ENCODE measurements around the gene OBSCN. TPM values are rescaled to one million over a fixed set of nuclear protein-coding genes. Genes with fewer than 3 reads are reported as not detected.
A peak's percentile ranks its signal among the peaks of the same experiment; 100 is the strongest.

Gene OBSCN
- total and polyA plus RNA-seq, 11 donors, result 155 to 524 (median 354) TPM

DNA sequence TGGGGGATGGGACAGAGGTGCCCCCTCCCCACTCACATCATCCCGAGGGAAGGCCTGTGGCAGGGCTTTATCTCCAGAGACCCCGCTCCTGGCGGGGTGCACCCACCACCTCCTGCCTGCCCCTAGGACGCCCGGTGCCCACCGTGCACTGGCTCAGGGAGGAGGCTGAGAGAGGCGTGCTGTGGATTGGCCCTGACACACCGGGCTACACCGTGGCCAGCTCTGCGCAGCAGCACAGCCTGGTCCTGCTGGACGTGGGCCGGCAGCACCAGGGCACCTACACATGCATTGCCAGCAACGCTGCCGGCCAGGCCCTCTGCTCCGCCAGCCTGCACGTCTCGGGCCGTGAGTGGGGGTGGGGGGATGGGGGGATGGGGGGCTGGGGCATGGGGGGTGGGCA lies 127.1 kb downstream of the OBSCN start:
- TF ChIP-seq, protein P1, sequence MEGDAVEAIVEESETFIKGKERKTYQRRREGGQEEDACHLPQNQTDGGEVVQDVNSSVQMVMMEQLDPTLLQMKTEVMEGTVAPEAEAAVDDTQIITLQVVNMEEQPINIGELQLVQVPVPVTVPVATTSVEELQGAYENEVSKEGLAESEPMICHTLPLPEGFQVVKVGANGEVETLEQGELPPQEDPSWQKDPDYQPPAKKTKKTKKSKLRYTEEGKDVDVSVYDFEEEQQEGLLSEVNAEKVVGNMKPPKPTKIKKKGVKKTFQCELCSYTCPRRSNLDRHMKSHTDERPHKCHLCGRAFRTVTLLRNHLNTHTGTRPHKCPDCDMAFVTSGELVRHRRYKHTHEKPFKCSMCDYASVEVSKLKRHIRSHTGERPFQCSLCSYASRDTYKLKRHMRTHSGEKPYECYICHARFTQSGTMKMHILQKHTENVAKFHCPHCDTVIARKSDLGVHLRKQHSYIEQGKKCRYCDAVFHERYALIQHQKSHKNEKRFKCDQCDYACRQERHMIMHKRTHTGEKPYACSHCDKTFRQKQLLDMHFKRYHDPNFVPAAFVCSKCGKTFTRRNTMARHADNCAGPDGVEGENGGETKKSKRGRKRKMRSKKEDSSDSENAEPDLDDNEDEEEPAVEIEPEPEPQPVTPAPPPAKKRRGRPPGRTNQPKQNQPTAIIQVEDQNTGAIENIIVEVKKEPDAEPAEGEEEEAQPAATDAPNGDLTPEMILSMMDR (IDR thresholded peaks at IDR 0.05), result no peak
- TF ChIP-seq POLR2A (IDR thresholded peaks at IDR 0.05), result no peak
- ATAC-seq (no peak), DNase-seq (peak in 3 of 5 donors; percentile 12 to 58 (median 19))
- no peaks in the 10 kb centered on the region for H3K9me3 ChIP-seq
- no peak overlapping the region for H3K27ac ChIP-seq
- H3K4me1 ChIP-seq, result peaks cover 0 to 4% (median 0%) of the 10 kb centered on the region in 12 donors
- WGBS, 4 donors, result 83 to 92% (median 87%) methylated on average over 14 to 18 of the region's 18 CpGs; no CpG with 5 or more reads in 1 of the 4 donors
- no peak overlapping the region for H3K4me3 ChIP-seq
- H3K36me3 ChIP-seq, result peaks cover 0 to 91% (median 53%) of the 10 kb centered on the region in 9 donors
- H3K27me3 ChIP-seq, result no peaks in the 10 kb centered on the region
- intact Hi-C loops (cut with DNase I), result no loop called here

DNA sequence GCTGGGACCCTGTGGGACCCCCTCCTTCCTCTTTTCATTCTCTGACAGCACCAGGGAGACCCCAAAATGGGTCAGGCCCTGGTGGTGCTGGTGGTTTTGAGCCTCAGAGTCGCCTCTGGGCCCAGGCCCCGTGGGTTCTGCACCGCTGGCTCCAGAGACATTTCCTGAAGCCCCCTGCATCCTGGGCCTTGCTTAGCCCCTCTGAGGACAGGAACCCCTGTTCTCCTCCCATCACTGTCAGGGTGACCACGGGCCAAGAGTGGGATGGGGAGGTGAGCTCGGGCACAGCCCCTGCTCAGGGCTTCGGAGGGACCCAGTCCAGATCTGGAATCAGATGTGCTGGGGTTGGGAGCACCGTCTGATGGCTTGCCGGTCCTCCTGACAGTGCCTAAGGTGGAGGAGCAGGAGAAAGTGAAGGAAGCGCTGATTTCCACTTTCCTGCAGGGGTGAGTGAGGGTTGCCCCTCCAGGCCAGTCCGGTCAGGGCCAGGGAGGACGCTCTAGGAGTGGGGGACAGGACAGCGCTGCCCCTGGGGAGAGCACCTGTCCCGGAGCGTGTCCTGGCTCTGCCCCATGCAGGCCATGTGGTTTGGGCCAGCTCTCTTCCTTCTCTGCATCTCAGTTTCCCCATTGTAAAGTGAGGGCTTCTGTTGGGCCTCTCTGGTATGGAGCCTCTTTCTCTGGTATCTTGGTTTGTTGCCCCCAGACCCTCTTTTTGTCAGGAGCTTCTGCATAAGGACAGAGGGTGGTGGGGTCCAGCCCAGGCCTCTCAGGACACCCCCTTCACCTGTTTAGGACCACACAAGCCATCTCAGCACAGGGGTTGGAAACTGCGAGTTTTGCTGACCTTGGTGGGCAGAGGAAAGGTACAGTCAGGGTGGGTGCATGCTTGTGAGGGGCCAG lies 127.8 kb downstream of the OBSCN start:
- Histone ChIP-seq H3K4me1 (no peaks in the 10 kb centered on the region), H3K4me3 (no peak overlapping the region), H3K9me3 (no peaks in the 10 kb centered on the region), H3K36me3 (peaks cover 0 to 94% (median 58%) of the 10 kb centered on the region in 9 donors), H3K27me3 (no peaks in the 10 kb centered on the region), H3K27ac (no peak overlapping the region)
- no peak for ATAC-seq
- DNase-seq, result peak in 4 of 5 donors; percentile 4 to 39 (median 12)
- intact Hi-C loops (cut with DNase I), result no loop called here
- WGBS, 4 donors, result 77 to 86% (median 83%) methylated on average over 1 to 15 of the region's 15 CpGs
- no peak for TF ChIP-seq POLR2A (IDR thresholded peaks at IDR 0.05)

DNA sequence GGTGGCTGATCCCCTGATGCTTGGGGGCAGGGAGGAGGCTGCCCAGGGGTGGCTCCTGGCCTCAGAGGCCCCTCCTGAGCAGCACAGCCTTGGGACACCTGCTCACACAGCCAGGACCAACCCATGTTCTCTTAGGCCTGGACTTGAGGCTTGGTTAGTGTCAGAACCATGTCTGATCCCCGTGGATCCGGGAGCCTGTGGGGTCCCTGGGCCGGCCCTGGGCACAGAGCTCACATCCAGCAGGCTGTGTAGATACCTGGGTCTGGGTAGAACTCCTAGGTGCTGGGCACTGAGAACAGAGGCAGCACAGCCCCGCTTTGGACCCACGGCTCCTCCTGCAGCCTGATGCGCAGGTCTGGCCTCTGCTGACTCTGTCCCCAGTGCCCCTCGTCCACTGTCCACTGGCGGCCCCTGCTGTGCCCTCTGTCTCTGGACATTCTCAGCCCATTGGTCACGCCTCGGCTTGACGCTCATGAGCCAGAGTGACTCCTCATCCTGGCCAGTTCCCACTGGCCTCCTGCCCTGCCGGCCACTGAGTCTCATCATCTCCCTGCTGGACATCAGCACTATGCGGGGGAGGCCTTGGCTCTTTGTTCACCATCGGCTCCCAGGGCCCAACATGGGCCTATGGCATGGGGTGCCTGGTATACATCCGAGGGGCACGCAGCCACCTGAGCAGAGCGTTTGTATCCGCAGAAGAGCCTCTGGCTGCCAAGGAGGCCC lies 128.6 kb downstream of the OBSCN start:
- peaks cover 0 to 94% (median 65%) of the 10 kb centered on the region in 9 donors for H3K36me3 ChIP-seq
- H3K4me3 ChIP-seq, result no peak overlapping the region
- H3K9me3 ChIP-seq, result no peaks in the 10 kb centered on the region
- H3K4me1 ChIP-seq, result no peaks in the 10 kb centered on the region
- no peak for TF ChIP-seq POLR2A (IDR thresholded peaks at IDR 0.05)
- TF ChIP-seq, protein P1 (IDR thresholded peaks at IDR 0.05), result no peak
- WGBS, 4 donors, result 77 to 83% (median 79%) methylated on average over 13 to 18 of the region's 18 CpGs
- DNase-seq (peak; percentile 5 to 28 (median 22)), ATAC-seq (no peak)
- H3K27ac ChIP-seq, result no peak overlapping the region
- intact Hi-C loops (cut with DNase I), result no loop called here
- H3K27me3 ChIP-seq, result no peaks in the 10 kb centered on the region

DNA sequence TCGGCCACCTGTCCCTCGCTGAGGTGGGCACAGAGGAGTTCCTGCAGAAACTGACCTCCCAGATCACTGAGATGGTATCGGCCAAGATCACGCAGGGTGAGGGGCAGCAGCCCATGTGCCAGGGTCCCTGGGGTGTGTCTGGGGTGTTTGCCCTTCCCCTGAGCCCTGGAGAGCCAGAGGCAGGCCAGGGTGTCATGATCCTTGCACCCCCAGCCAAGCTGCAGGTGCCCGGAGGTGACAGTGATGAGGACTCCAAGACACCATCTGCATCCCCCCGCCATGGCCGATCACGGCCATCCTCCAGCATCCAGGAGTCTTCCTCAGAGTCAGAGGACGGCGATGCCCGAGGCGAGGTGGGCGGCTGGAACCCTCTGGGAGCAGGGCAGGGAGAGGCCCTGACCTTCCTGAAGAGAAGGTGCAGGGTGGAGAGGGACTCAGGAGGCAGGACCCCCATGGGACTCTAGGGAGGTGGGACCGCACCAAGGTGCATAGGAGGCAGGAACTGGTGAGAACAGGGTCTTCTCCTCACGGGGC lies 129.3 kb downstream of the OBSCN start:
- intact Hi-C loops (cut with DNase I), result no loop called here
- H3K4me1 ChIP-seq, result no peaks in the 10 kb centered on the region
- TF ChIP-seq, protein P1 (IDR thresholded peaks at IDR 0.05), result no peak
- TF ChIP-seq POLR2A (IDR thresholded peaks at IDR 0.05), result no peak
- DNase-seq (peak in 3 of 5 donors; percentile 4 to 42 (median 23)), ATAC-seq (no peak)
- H3K9me3 ChIP-seq, result no peaks in the 10 kb centered on the region
- H3K36me3 ChIP-seq, result peaks cover 0 to 98% (median 65%) of the 10 kb centered on the region in 9 donors
- H3K4me3 ChIP-seq, result no peak overlapping the region
- WGBS, 4 donors, result 86 to 93% (median 91%) methylated on average over 8 to 15 of the region's 15 CpGs
- no peak overlapping the region for H3K27ac ChIP-seq
- no peaks in the 10 kb centered on the region for H3K27me3 ChIP-seq

Data from heart left ventricle (tissue), 16 donors.